BE2C (cell line): Measurements from ENCODE around the gene ZBTB24.

Source experiments
- DNase-seq: peaks from one replicate; pipeline ENCODE4 v3.0.0-alpha.2; 2020
- H3K27me3 ChIP-seq: fragments of 250-450 bp; sonication (Bioruptor Pico); 2 replicates; pipeline ENCODE4 v1.5.1; 2020; ENCODE audit warnings: mild to moderate bottlenecking
- H3K36me3 ChIP-seq: fragments of 250-450 bp; sonication (Bioruptor Pico); 2 replicates; pipeline ENCODE4 v1.5.1; 2020; ENCODE audit warnings: mild to moderate bottlenecking
- H3K4me1 ChIP-seq: fragments of 250-450 bp; sonication (Bioruptor Pico); 2 replicates; pipeline ENCODE4 v1.5.1; 2020
- H3K4me3 ChIP-seq: 2 replicates; pipeline ENCODE4 v1.5.1; 2011; ENCODE audit warnings: low read depth, low read length
- H3K9me3 ChIP-seq: fragments of 250-450 bp; sonication (Bioruptor Pico); 2 replicates; pipeline ENCODE4 v1.5.1; 2020
- TF ChIP-seq, protein P1 (sequence below): IDR thresholded peaks from 2 replicates; pipeline ENCODE4 v1.5.1; 2012; ENCODE audit warnings: mild to moderate bottlenecking, low read depth, low read length

ZBTB24 gene

DNA sequence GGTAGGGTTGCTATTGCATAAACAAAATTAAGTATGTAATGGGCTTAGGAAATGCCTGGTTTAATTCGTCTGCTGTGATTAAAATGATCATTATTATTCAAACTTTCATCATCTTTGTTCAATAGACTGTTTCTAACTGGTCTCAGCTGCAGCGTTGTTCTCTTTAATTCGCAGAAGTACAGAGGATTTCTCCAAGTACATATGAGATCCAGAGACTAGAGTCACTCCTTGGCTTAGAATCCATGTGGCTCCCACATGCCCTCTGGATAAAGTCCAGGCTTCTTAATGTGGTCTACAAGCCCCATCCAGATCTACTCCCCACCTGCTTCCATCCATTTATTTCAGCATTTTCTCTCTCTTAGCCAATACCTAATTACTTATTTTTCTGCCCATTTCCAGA, 1.1 kb upstream of the ZBTB24 start:
- H3K27me3 ChIP-seq = peaks cover 6% of the 10 kb centered on the region; the same call in 1 of the 2 replicates
- no peak overlapping the region for H3K4me3 ChIP-seq
- TF ChIP-seq, protein P1, sequence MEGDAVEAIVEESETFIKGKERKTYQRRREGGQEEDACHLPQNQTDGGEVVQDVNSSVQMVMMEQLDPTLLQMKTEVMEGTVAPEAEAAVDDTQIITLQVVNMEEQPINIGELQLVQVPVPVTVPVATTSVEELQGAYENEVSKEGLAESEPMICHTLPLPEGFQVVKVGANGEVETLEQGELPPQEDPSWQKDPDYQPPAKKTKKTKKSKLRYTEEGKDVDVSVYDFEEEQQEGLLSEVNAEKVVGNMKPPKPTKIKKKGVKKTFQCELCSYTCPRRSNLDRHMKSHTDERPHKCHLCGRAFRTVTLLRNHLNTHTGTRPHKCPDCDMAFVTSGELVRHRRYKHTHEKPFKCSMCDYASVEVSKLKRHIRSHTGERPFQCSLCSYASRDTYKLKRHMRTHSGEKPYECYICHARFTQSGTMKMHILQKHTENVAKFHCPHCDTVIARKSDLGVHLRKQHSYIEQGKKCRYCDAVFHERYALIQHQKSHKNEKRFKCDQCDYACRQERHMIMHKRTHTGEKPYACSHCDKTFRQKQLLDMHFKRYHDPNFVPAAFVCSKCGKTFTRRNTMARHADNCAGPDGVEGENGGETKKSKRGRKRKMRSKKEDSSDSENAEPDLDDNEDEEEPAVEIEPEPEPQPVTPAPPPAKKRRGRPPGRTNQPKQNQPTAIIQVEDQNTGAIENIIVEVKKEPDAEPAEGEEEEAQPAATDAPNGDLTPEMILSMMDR = no peak
- peaks cover 29% of the 10 kb centered on the region for H3K36me3 ChIP-seq
- no peaks in the 10 kb centered on the region for H3K9me3 ChIP-seq
- peaks cover 6% of the 10 kb centered on the region; the same call in 1 of the 2 replicates for H3K4me1 ChIP-seq
- no peak for DNase-seq

DNA sequence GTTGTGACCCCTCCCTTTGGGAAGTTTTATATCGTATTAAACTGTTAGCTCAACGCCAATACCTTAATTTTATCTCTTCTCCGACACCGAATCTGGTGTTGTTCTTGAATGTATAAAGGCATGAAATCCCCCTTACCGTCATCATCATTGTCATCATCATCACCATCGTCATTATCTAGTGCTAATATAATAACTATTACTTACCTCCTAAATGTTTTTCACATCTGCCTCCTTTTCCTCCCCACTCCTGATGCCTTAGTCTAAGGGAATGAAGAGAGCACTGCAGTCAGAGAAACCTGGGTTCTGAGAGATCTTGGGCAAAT, 677 bp upstream of the ZBTB24 start:
- Histone ChIP-seq H3K9me3 (no peaks in the 10 kb centered on the region), H3K27me3 (peaks cover 6% of the 10 kb centered on the region; the same call in 1 of the 2 replicates), H3K4me1 (peaks cover 6% of the 10 kb centered on the region; the same call in 1 of the 2 replicates), H3K4me3 (peak overlapping the region; percentile 57), H3K36me3 (peaks cover 31% of the 10 kb centered on the region)
- TF ChIP-seq, protein P1 = no peak
- no peak for DNase-seq

DNA sequence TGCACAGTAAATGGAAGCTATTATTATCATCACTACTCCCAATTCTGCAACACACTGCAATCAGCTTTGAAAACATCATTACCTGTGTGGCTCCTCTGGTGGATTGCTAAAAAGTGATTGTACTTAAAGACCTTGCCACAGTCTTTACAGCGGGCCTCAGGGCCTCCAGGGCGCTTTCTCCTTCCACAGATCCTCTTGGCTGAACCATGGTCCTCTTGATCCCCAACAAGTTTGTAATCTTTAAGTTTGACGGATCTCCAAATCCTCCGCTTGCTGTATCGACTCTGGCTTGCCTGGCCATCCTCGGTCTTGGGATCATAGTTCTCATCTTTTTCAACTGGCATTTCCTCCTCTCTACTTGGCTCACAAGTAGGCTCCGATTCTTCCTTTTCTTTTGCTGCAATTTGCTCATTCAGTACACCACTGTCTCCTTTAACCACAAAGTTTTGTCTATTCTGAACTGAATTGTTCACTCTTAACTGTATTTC, 2.0 kb downstream of the ZBTB24 start:
- peaks cover 6% of the 10 kb centered on the region; the same call in 1 of the 2 replicates for H3K4me1 ChIP-seq
- H3K9me3 ChIP-seq = no peaks in the 10 kb centered on the region
- H3K36me3 ChIP-seq = peaks cover 45% of the 10 kb centered on the region
- H3K27me3 ChIP-seq = peaks cover 3% of the 10 kb centered on the region; the same call in 1 of the 2 replicates
- DNase-seq = no peak
- H3K4me3 ChIP-seq = no peak overlapping the region; the same call in 1 of the 2 replicates
- TF ChIP-seq, protein P1 = no peak

DNA sequence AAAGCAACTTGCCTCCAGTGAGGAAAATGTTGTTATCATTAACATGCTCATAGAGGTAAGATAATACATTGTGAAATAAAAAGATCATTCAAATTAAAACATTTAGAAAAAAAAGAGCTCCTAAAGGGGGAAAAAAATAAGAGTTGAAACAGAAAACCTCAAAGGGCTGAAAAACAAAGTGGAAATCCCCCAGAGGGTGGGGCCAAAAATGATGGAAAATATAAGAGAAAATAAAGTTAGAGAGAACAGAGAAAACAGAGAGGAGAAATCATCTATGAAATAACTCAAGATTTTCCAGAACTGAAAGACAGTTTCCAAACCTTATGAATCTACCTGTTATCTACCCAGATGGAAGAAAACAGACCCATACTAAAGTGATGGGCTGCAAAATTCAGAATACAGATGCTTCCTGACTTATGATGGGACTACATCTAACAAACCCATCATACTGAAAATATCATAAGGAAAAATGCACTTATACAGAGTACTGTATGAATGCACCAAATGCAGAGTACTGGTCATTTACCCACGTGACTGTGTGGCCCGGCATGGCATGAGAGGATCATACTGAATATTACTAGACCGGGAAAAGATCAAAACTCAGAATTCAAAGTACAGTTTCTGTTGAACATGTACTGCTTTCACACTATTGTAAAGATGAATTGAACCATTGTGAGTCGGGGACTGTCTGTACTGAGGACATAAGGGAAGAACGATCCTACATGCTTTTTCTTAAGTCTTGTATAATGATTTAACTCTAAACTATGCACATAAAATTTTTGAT, 4.0 kb downstream of the ZBTB24 start:
- TF ChIP-seq, protein P1 = no peak
- DNase-seq = no peak
- Histone ChIP-seq H3K4me1 (peaks cover 6% of the 10 kb centered on the region; the same call in 1 of the 2 replicates), H3K27me3 (peaks cover 2% of the 10 kb centered on the region; the same call in 1 of the 2 replicates), H3K4me3 (no peak overlapping the region), H3K36me3 (peaks cover 63% of the 10 kb centered on the region), H3K9me3 (no peaks in the 10 kb centered on the region)

DNA sequence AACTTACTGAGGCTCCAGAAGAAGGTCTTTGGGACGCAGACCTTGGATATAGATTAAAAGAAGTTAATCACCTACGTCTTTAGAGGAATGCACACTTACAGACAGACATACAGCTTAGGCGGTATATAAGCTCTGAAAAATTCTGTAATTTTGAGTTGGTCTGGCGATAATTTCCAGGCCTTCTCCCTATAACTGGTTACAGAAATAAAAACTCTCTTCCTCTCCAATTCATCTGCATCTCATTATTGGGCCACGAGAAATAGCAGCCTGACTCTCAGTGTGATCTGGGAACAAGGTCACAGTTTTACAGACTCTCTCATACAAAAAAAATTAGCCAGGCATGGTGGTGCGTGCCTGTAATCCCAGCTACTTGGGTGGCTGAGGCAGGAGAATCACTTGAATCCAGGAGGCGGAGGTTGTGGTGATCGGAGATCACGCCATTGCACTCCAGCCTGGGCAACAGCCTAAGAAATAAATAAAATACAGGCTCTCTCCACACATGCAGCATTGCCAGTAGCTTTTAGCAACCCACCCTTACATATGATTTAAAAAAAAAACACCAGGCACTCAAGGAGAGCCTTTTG, 4.7 kb downstream of the ZBTB24 start:
- TF ChIP-seq, protein P1 = no peak
- Histone ChIP-seq H3K4me3 (no peak overlapping the region), H3K9me3 (no peaks in the 10 kb centered on the region), H3K36me3 (peaks cover 66% of the 10 kb centered on the region), H3K4me1 (peaks cover 6% of the 10 kb centered on the region; the same call in 1 of the 2 replicates), H3K27me3 (no peaks in the 10 kb centered on the region)
- no peak for DNase-seq

DNA sequence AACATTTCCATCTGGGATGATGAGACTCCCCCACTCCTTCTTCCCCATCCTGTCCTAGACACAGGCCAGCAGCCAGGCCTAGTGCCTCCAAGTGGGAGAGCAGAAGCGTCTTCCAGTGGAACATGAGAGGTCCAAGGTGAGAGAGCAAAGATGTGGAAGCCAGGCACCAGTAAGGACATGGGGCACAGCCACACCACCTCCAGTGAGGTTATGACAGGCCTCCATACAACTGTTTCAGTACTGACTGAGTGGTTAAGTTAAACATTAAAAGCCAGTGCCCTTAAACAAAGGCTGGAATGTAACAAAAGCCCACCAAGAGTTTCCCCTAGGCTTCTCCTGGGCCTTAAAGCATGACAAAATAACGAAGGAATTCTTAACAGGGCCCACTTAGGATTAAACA, 5.3 kb downstream of the ZBTB24 start:
- Histone ChIP-seq H3K4me3 (no peak overlapping the region), H3K36me3 (peaks cover 69% of the 10 kb centered on the region)

More for the DNA sequence above, 5.3 kb downstream of the ZBTB24 start:
- TF ChIP-seq, protein P1 = no peak
- peaks cover 6% of the 10 kb centered on the region; the same call in 1 of the 2 replicates for H3K4me1 ChIP-seq
- DNase-seq = no peak
- no peaks in the 10 kb centered on the region for H3K9me3 ChIP-seq
- no peaks in the 10 kb centered on the region for H3K27me3 ChIP-seq
